Posterior vena cava (tissue), 2 donors: ENCODE data around the gene ITIH4. TPM values are rescaled to one million over a fixed set of nuclear protein-coding genes. Genes with fewer than 3 reads are reported as not detected.

Experiments
- DNase-seq: peaks from one replicate; pipeline ENCODE4 v3.0.0-alpha.2; 2020; ENCODE audit warnings: low spot score
- intact Hi-C, 2 donors: fragments of 100-400 bp; cut with DNase I; formaldehyde crosslinking; loops; one replicate each; pipeline versions ENCODE4 v1.14.1 to v1.14.2; 2022 to 2023
- total RNA-seq, 2 donors: library from RNA; stranded (reverse); fragmentation: NEBNext Ultra II Directional; extraction: Animal tissue kit (Norgen Biotek cat#: 25700); gene quantifications; one replicate each; pipeline ENCODE4 v1.2.1, GENCODE V29; 2021
- donor health status: DM: yes; HTN: yes; CAD: no.
- donor health status: DM: yes; HTN: yes; CAD: no.

Gene ITIH4
- total RNA-seq, 2 donors from 2014 or later = 19.1 to 28.8 TPM

DNA sequence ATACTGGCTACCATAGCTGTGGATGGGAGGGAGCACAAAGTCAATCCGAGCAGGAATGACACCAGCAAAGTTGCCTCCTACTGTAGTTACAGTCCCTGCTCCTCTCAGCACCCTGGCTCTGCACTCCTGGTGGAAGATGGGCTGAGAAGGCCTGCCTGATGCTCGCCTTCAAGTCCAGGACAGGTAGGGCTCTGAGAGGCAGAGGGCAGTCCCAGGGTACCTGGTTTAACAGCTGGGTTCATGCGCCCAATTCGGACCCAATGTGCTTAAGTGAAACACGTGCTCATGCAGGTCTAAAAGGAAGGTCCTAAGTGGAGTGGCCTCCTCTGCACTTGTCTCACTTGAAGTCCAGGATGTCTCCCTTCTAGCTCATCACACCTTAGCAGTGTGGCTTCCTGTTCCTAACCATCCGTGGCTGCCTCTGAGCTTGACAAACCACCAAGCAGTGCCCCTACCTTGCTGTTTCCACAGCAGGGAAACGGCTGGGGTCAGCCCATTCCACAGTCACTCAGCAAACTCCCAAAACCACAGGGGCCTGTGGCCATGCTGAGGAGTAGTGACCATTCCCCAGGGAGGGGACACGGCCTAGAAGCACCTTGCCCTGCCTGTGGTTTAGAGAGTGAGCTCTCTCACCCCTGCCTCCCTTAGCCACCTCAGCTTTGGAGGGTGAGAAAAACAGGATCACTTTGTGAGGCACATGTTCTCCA lies 8.2 kb upstream of the ITIH4 start:
- intact Hi-C loops = loop anchor here in 1 of 2 donors (5.0 kb wide), 1 partner anchor 746 kb away; no protein-coding TSS in a partner anchor
- DNase-seq = peak; percentile 36

- intact Hi-C loops = loop anchor here in 1 of 2 donors (5.0 kb wide), 1 partner anchor 745 kb away; no protein-coding TSS in a partner anchor
- no peak for DNase-seq
Measured at GRCh38 chr3:52836986-52837385, 6.5 kb upstream of the ITIH4 start.

DNA sequence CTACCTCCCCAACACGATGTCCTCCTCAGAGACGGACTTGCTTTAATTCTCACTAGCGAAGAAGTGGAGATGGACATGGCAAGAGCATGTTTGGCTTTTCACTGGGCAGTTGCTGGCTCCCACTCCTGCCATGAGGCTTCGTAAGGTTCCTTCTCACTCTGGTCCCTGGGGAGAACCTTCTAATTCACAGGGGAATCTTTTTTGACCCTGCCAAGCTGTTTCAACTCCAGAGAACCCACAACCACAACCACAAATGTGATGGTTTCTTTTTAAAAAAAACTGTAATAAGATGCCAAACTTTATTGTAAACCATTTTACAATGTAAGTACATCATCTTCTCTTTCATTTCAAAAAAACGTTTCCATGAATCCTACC lies 6.0 kb upstream of the ITIH4 start:
- intact Hi-C loops = loop anchor here in 1 of 2 donors (5.0 kb wide), 1 partner anchor 744 kb away; no protein-coding TSS in a partner anchor
- DNase-seq = no peak

DNA sequence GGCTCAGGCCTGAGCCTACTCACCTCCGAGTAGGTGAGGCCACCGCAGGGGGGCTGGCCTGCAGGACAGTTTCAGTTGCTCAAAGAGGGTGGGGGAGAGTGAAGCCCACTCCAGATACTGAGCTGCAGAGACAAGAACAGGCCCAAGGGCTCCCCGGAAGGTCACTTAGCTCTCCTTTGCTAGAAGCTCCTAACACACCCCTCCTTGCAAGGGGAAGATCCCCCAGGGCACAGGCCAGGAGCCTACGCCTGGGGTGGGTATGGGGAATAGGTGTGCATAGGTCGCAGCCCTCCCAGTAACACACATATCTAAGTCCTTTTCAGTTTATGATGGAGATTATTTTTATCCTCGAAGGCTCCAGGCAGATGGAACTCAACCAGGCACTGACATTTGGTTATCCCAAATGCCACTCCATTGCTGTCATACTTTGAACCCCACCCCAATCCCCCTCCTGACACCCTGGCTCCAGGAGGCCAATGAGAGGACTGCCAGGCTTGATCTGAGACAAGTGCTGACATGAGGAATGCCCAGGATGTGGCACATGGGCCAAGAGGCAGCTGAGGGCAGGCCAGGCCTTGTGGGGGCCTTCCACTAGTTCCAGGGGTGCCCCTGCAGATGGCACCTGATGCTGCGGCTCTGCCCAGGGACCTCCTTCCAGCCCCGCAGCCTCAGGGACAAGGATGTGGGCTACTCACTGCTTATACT lies 5.4 kb upstream of the ITIH4 start:
- intact Hi-C loops = loop anchor here in 1 of 2 donors (5.0 kb wide), 1 partner anchor 744 kb away; no protein-coding TSS in a partner anchor

DNA sequence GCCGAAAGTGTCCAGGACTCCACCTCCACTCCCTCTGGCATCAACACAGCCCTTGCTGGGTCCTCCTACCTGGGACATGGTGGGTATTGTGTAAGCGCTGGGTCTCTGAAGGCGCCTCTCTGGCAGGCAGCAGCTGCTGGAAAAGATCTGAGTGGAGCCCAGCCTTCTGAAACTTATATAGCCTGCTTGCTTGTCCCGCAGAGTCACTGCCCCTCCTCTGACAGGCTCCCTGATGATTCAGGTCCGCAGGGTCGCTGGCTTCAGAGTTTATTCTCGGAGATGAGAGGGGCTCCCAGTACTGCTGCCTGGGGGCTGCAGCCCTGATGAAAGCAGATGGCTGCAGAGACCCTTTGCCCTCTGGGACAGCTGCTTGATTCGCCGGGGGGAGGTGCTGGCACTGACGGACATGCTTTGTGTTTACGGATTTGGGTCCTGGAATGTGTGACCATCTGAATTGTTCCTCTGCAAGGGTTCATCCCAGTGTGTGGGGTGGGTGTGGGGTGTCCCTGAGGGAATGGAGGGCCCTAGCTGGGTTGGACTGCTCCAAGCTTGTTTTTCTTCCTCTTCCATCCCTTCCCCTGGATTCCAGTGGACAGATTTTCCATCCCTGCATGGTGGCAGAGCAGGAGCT lies 4.5 kb upstream of the ITIH4 start, which contains the start of gene MUSTN1:
Gene MUSTN1 (minus strand): TSS at position 149 of the 631 bp plus-strand sequence. CDS start 71 bp downstream, at position 78.
- no peak for DNase-seq
- intact Hi-C loops = loop anchor here in 1 of 2 donors (5.0 kb wide), 1 partner anchor 743 kb away; no protein-coding TSS in a partner anchor

More for the DNA sequence above, 5.4 kb upstream of the ITIH4 start:
- no peak for DNase-seq

GRCh38 chr3:52833202-52833601 lies 2.7 kb upstream of the ITIH4 start:
- intact Hi-C loops = no loop called here
- no peak for DNase-seq

GRCh38 chr3:52831500-52832301 lies 1.2 kb upstream of the ITIH4 start:
- intact Hi-C loops = no loop called here
- peak; percentile 89 for DNase-seq

DNA sequence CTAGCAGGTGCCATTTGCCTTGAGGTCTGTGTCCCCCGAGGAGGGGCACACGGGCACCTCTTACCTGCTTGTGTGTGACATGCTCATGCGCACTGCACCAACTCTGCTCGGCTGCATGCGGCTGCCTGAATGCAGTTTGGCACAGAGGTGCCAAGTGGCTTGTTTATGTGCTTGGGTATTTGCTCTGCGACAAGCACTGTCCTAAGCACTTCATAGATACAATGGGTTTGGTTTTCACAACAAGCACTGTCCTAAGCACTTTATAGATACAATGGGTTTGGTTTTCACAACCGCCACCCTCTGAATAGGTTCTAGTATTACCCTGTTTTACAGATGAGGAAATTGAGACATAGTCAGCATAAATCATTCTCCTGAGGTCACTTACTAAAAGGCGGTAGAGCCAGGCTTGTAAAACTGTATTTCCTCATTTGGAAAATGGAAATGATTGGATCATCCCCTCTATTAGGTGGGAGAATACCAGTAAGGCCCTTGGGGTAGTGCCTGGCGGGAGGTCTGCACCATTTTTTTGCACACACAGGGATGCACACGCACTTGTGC lies 487 bp downstream of the ITIH4 start:
- intact Hi-C loops = no loop called here
- DNase-seq = no peak

GRCh38 chr3:52829482-52829881 lies 990 bp downstream of the ITIH4 start:
- no peak for DNase-seq
- intact Hi-C loops = no loop called here

DNA sequence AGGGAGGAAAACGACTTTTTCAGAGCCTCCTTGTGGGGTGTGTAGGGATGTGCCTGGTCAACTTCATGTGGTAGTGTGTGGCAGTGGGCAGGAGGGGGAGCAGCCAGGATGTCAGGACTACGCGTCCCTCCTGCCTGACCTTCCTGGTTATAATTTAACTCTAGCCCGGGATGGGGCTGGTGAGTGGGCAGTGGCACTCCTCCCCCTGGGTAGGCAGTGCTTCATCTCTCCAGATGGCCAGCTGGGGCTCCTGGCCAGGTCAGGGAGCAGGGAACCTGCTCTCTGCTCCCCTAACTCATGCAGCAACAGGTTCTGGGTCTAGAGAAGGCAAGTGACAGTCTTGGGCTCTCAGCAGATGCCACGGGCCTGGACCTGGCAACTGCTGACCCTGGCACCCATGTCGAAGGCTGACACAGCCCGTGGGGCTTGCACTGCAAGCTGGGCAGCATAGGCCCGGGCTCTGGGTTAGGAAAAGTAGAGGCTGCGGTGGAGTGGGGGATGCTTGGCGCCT lies 2.6 kb downstream of the ITIH4 start:
- intact Hi-C loops = no loop called here
- DNase-seq = no peak

GRCh38 chr3:52827441-52827840 lies 3.0 kb downstream of the ITIH4 start:
- intact Hi-C loops = no loop called here
- no peak for DNase-seq

DNA sequence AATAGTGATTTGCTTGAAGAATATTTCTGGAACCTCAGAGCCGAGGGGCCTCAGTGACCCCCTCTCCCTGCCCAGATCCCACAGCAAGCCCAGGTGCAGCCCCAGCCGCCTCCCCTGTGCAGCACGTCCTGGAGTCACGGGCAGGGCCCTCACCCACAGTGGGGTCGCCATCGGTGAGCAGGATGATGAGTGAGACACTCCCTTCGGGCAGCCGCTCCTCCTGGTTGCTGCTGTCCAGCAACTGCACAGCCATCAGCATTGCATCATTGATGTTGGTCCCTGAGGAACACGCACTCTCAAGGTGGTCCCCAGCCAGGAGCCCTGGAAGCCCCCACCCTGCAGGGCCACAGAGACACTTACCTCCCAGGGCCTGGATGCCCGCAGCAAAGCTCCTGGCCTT lies 6.4 kb downstream of the ITIH4 start:
- intact Hi-C loops = no loop called here
- DNase-seq = no peak

DNA sequence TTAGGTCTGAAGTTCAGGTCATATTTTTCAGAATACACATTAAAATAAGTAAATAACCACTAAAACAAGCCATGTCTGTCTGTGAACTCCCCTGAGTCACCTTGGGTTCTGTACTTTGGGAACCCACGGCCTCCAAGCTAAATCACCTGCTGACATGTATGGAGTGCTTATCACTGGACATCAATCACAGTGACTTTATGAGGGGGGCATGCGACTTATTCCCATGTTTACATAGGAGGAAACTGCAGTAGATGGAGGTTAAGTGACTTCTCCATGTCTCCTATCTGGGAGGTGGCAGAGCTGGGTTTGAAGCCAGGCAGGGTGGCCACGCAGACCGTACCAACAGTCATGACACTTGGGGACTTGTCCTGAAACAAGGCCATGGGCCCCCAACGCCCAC lies 8.1 kb downstream of the ITIH4 start:
- no peak for DNase-seq
- intact Hi-C loops = loop anchor here in 1 of 2 donors (2.0 kb wide), 1 partner anchor 52 kb away; the partner anchor contains the start of gene NEK4

DNA sequence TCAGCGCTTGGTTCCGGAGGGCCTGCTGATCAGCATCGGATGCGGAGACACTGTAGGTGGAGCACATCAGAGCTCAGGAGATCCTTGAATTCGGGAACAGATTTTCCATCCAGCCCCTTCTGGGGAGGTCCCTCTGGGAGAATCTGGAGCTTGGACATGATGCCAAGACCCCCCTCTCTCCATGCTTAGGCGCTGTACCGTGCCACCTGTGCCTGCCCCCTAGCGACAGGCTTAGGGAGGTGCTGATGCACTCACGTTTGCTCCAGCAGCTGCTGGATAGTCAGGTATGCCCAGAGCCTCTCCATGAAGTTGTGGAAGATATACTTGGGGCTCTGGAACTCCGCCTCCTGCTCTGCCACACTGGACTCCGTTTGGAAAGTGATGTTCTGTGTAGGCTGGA lies 9.7 kb downstream of the ITIH4 start:
- no peak for DNase-seq
- intact Hi-C loops = no loop called here

DNA sequence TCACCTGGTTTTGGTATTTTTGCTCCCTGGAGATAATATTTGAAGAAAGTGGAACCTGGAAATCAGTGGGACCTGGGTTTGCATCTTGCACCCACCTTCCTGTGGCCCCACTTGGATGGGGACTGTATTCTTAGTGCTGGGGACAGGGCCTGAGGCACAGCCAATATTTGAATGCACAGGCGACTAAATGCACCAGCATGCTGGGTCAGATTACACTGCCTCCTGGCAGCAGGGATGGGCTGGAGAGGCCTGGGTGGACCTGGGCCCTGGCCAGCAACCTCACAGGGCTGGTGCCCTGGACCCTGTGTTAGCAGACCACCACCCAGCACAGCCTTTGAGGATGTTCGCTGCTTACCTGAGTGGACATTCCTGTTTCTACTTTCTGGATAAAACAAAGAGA lies 10.5 kb downstream of the ITIH4 start:
- DNase-seq = no peak
- intact Hi-C loops = no loop called here

- intact Hi-C loops = no loop called here
- no peak for DNase-seq
Measured at GRCh38 chr3:52817860-52818259, 12.6 kb downstream of the ITIH4 start.

- intact Hi-C loops = no loop called here
- DNase-seq = no peak
Measured at GRCh38 chr3:52817221-52817620, 13.3 kb downstream of the ITIH4 start.

GRCh38 chr3:52816654-52817053 lies 13.8 kb downstream of the ITIH4 start:
- intact Hi-C loops = no loop called here
- DNase-seq = no peak

DNA sequence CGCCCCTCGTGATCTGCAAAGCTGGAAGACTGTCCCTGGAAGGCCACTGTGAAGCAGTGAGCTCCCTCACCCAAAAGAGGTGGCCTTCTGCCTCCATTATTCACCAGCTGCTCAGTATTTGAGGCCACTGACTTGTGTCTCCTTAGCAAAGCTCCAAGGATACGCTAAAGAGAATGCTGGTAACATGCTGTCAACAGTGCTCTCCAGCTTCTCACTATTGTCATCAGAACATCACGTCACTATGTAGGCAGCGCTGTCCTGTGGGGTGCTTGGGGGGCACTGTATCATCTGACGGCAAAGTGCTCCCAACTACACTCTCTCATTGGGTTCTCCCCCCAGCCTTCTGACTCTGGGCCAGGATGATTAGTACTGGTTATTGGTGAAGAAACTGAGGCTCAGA lies 14.3 kb downstream of the ITIH4 start:
- DNase-seq = no peak
- intact Hi-C loops = no loop called here
